ENCODE data around the gene HAT1.
"Not testable (repeated sequence)": the region's sequence is repeated elsewhere in the genome, so short reads cannot be mapped to it uniquely, and the experiment has no call there.

Gene HAT1

GRCh38 chr2:171965238-171965637 lies 43.0 kb downstream of the HAT1 start:
- Histone ChIP-seq H3K4me3 (ENCODE audit: low read depth in 1 of 5, low read length in 5 of 5) (no peak overlapping the region), H3K27ac (ENCODE audit: low read depth, low read length) (no peak overlapping the region), H3K9me3 (ENCODE audit: control insufficient read depth in 5 of 5, low read length in 5 of 5) (no peaks in the 10 kb centered on the region), H3K27me3 (ENCODE audit: control insufficient read depth in 5 of 5, insufficient read depth in 4 of 5, low read length in 5 of 5) (no peaks in the 10 kb centered on the region), H3K4me1 (ENCODE audit: control insufficient read depth in 5 of 5, insufficient read depth in 5 of 5, low read length in 5 of 5) (peaks cover 0 to 5% (median 0%) of the 10 kb centered on the region in 5 donors), H3K9ac (ENCODE audit: low read length in 5 of 5) (no peak overlapping the region), H3K36me3 (ENCODE audit: control insufficient read depth in 5 of 5, insufficient read depth in 5 of 5, low read length in 5 of 5) (peaks cover 17 to 36% (median 26%) of the 10 kb centered on the region in 5 donors)

- H3K4me1 ChIP-seq (ENCODE audit: control insufficient read depth in 5 of 5, insufficient read depth in 5 of 5, low read length in 5 of 5): peaks cover 0 to 5% (median 0%) of the 10 kb centered on the region in 5 donors
- no peak overlapping the region for H3K27ac ChIP-seq (ENCODE audit: low read depth, low read length)
- no peaks in the 10 kb centered on the region for H3K27me3 ChIP-seq (ENCODE audit: control insufficient read depth in 5 of 5, insufficient read depth in 4 of 5, low read length in 5 of 5)
- no peaks in the 10 kb centered on the region for H3K9me3 ChIP-seq (ENCODE audit: control insufficient read depth in 5 of 5, low read length in 5 of 5)
- no peak overlapping the region for H3K9ac ChIP-seq (ENCODE audit: low read length in 5 of 5)
- peaks cover 17 to 36% (median 26%) of the 10 kb centered on the region in 5 donors for H3K36me3 ChIP-seq (ENCODE audit: control insufficient read depth in 5 of 5, insufficient read depth in 5 of 5, low read length in 5 of 5)
- no peak overlapping the region for H3K4me3 ChIP-seq (ENCODE audit: low read depth in 1 of 5, low read length in 5 of 5)
Measured at GRCh38 chr2:171965661-171966060, 43.4 kb downstream of the HAT1 start.

- no peaks in the 10 kb centered on the region for H3K27me3 ChIP-seq (ENCODE audit: control insufficient read depth in 5 of 5, insufficient read depth in 4 of 5, low read length in 5 of 5)
- H3K4me1 ChIP-seq (ENCODE audit: control insufficient read depth in 5 of 5, insufficient read depth in 5 of 5, low read length in 5 of 5): peaks cover 0 to 5% (median 0%) of the 10 kb centered on the region in 5 donors
- no peak overlapping the region for H3K9ac ChIP-seq (ENCODE audit: low read length in 5 of 5)
- H3K36me3 ChIP-seq (ENCODE audit: control insufficient read depth in 5 of 5, insufficient read depth in 5 of 5, low read length in 5 of 5): peaks cover 17 to 36% (median 22%) of the 10 kb centered on the region in 5 donors
- no peak overlapping the region for H3K27ac ChIP-seq (ENCODE audit: low read depth, low read length)
- no peak overlapping the region for H3K4me3 ChIP-seq (ENCODE audit: low read depth in 1 of 5, low read length in 5 of 5)
- no peaks in the 10 kb centered on the region for H3K9me3 ChIP-seq (ENCODE audit: control insufficient read depth in 5 of 5, low read length in 5 of 5)
Measured at GRCh38 chr2:171966235-171966634, 44.0 kb downstream of the HAT1 start.

GRCh38 chr2:171966688-171967087 lies 44.4 kb downstream of the HAT1 start:
- Histone ChIP-seq H3K27me3 (ENCODE audit: control insufficient read depth in 5 of 5, insufficient read depth in 4 of 5, low read length in 5 of 5) (no peaks in the 10 kb centered on the region), H3K36me3 (ENCODE audit: control insufficient read depth in 5 of 5, insufficient read depth in 5 of 5, low read length in 5 of 5) (peaks cover 18 to 36% (median 23%) of the 10 kb centered on the region in 5 donors)

GRCh38 chr2:171968509-171968908 lies 46.2 kb downstream of the HAT1 start:
- Histone ChIP-seq H3K9me3 (ENCODE audit: control insufficient read depth in 5 of 5, low read length in 5 of 5) (no peaks in the 10 kb centered on the region), H3K4me1 (ENCODE audit: control insufficient read depth in 5 of 5, insufficient read depth in 5 of 5, low read length in 5 of 5) (peaks cover 0 to 5% (median 0%) of the 10 kb centered on the region in 5 donors), H3K36me3 (ENCODE audit: control insufficient read depth in 5 of 5, insufficient read depth in 5 of 5, low read length in 5 of 5) (peaks cover 22 to 40% (median 34%) of the 10 kb centered on the region in 5 donors), H3K27me3 (ENCODE audit: control insufficient read depth in 5 of 5, insufficient read depth in 4 of 5, low read length in 5 of 5) (no peaks in the 10 kb centered on the region), H3K4me3 (ENCODE audit: low read depth in 1 of 5, low read length in 5 of 5) (no peak overlapping the region), H3K9ac (ENCODE audit: low read length in 5 of 5) (no peak overlapping the region), H3K27ac (ENCODE audit: low read depth, low read length) (no peak overlapping the region)

More at GRCh38 chr2:171966688-171967087, 44.4 kb downstream of the HAT1 start:
- H3K9ac ChIP-seq (ENCODE audit: low read length in 5 of 5): no peak overlapping the region
- H3K27ac ChIP-seq (ENCODE audit: low read depth, low read length): no peak overlapping the region
- H3K4me3 ChIP-seq (ENCODE audit: low read depth in 1 of 5, low read length in 5 of 5): no peak overlapping the region
- H3K4me1 ChIP-seq (ENCODE audit: control insufficient read depth in 5 of 5, insufficient read depth in 5 of 5, low read length in 5 of 5): peaks cover 0 to 5% (median 0%) of the 10 kb centered on the region in 5 donors
- no peaks in the 10 kb centered on the region for H3K9me3 ChIP-seq (ENCODE audit: control insufficient read depth in 5 of 5, low read length in 5 of 5)

- Histone ChIP-seq H3K9ac (ENCODE audit: low read length in 5 of 5) (no peak overlapping the region), H3K4me1 (ENCODE audit: control insufficient read depth in 5 of 5, insufficient read depth in 5 of 5, low read length in 5 of 5) (peaks cover 0 to 5% (median 0%) of the 10 kb centered on the region in 5 donors), H3K36me3 (ENCODE audit: control insufficient read depth in 5 of 5, insufficient read depth in 5 of 5, low read length in 5 of 5) (peaks cover 6 to 29% (median 22%) of the 10 kb centered on the region in 5 donors)
Measured at GRCh38 chr2:171972329-171972982, 50.2 kb downstream of the HAT1 start.

GRCh38 chr2:171979103-171979502 lies 56.8 kb downstream of the HAT1 start:
- Histone ChIP-seq H3K36me3 (ENCODE audit: control insufficient read depth in 5 of 5, insufficient read depth in 5 of 5, low read length in 5 of 5) (peaks cover 22 to 40% (median 31%) of the 10 kb centered on the region in 5 donors), H3K27ac (ENCODE audit: low read depth, low read length) (no peak overlapping the region), H3K4me1 (ENCODE audit: control insufficient read depth in 5 of 5, insufficient read depth in 5 of 5, low read length in 5 of 5) (no peaks in the 10 kb centered on the region), H3K4me3 (ENCODE audit: low read depth in 1 of 5, low read length in 5 of 5) (no peak overlapping the region), H3K27me3 (ENCODE audit: control insufficient read depth in 5 of 5, insufficient read depth in 4 of 5, low read length in 5 of 5) (no peaks in the 10 kb centered on the region), H3K9ac (ENCODE audit: low read length in 5 of 5) (no peak overlapping the region), H3K9me3 (ENCODE audit: control insufficient read depth in 5 of 5, low read length in 5 of 5) (no peaks in the 10 kb centered on the region)

More at GRCh38 chr2:171972329-171972982, 50.2 kb downstream of the HAT1 start:
- Histone ChIP-seq H3K27me3 (ENCODE audit: control insufficient read depth in 5 of 5, insufficient read depth in 4 of 5, low read length in 5 of 5) (no peaks in the 10 kb centered on the region), H3K4me3 (ENCODE audit: low read depth in 1 of 5, low read length in 5 of 5) (no peak overlapping the region), H3K27ac (ENCODE audit: low read depth, low read length) (no peak overlapping the region), H3K9me3 (ENCODE audit: control insufficient read depth in 5 of 5, low read length in 5 of 5) (no peaks in the 10 kb centered on the region)

GRCh38 chr2:171983924-171984323 lies 61.7 kb downstream of the HAT1 start:
- not testable (repeated sequence) for H3K27ac ChIP-seq (ENCODE audit: low read depth, low read length); H3K9me3 ChIP-seq (ENCODE audit: control insufficient read depth in 5 of 5, low read length in 5 of 5); H3K9ac ChIP-seq (ENCODE audit: low read length in 5 of 5); H3K4me1 ChIP-seq (ENCODE audit: control insufficient read depth in 5 of 5, insufficient read depth in 5 of 5, low read length in 5 of 5); H3K27me3 ChIP-seq (ENCODE audit: control insufficient read depth in 5 of 5, insufficient read depth in 4 of 5, low read length in 5 of 5); H3K4me3 ChIP-seq (ENCODE audit: low read depth in 1 of 5, low read length in 5 of 5)
- peaks cover 16 to 30% (median 22%) of the 10 kb centered on the region in 5 donors for H3K36me3 ChIP-seq (ENCODE audit: control insufficient read depth in 5 of 5, insufficient read depth in 5 of 5, low read length in 5 of 5)

- Histone ChIP-seq H3K9ac (ENCODE audit: low read length in 5 of 5) (no peak overlapping the region), H3K4me3 (ENCODE audit: low read depth in 1 of 5, low read length in 5 of 5) (no peak overlapping the region), H3K4me1 (ENCODE audit: control insufficient read depth in 5 of 5, insufficient read depth in 5 of 5, low read length in 5 of 5) (no peaks in the 10 kb centered on the region), H3K27ac (ENCODE audit: low read depth, low read length) (no peak overlapping the region), H3K36me3 (ENCODE audit: control insufficient read depth in 5 of 5, insufficient read depth in 5 of 5, low read length in 5 of 5) (peaks cover 9 to 25% (median 11%) of the 10 kb centered on the region in 5 donors), H3K9me3 (ENCODE audit: control insufficient read depth in 5 of 5, low read length in 5 of 5) (no peaks in the 10 kb centered on the region), H3K27me3 (ENCODE audit: control insufficient read depth in 5 of 5, insufficient read depth in 4 of 5, low read length in 5 of 5) (no peaks in the 10 kb centered on the region)
Measured at GRCh38 chr2:171985076-171985475, 62.8 kb downstream of the HAT1 start.

GRCh38 chr2:171986778-171987177 lies 64.5 kb downstream of the HAT1 start:
- Histone ChIP-seq H3K27ac (ENCODE audit: low read depth, low read length) (no peak overlapping the region), H3K9me3 (ENCODE audit: control insufficient read depth in 5 of 5, low read length in 5 of 5) (no peaks in the 10 kb centered on the region), H3K4me3 (ENCODE audit: low read depth in 1 of 5, low read length in 5 of 5) (no peak overlapping the region), H3K36me3 (ENCODE audit: control insufficient read depth in 5 of 5, insufficient read depth in 5 of 5, low read length in 5 of 5) (peaks cover 7 to 17% (median 9%) of the 10 kb centered on the region in 5 donors), H3K27me3 (ENCODE audit: control insufficient read depth in 5 of 5, insufficient read depth in 4 of 5, low read length in 5 of 5) (no peaks in the 10 kb centered on the region), H3K9ac (ENCODE audit: low read length in 5 of 5) (no peak overlapping the region), H3K4me1 (ENCODE audit: control insufficient read depth in 5 of 5, insufficient read depth in 5 of 5, low read length in 5 of 5) (no peaks in the 10 kb centered on the region)
